Choroid plexus epithelial cell (primary cell): ENCODE measurements around the gene MCCC1.
A peak's percentile ranks its signal among the peaks of the same experiment; 100 is the strongest.

ENCODE experiments used
- DNase-seq: peaks from one replicate; pipeline ENCODE4 v3.0.0-alpha.2; 2010; ENCODE audit warnings: low read depth
- H3K4me3 ChIP-seq: 2 replicates; pipeline ENCODE4 v1.5.1; 2011; ENCODE audit warnings: low read depth, mild to moderate bottlenecking, control low read depth, low read length, moderate library complexity
- TF ChIP-seq, protein P1 (sequence below): conservative IDR thresholded peaks from 2 replicates; pipeline ENCODE4 v1.5.1; 2011; ENCODE audit warnings: low read depth, mild to moderate bottlenecking, control low read depth, inconsistent platforms, low read length, moderate library complexity

The MCCC1 gene

GRCh38 chr3:183100376-183100775 is 1.1 kb upstream of the MCCC1 start:
- TF ChIP-seq, protein P1, sequence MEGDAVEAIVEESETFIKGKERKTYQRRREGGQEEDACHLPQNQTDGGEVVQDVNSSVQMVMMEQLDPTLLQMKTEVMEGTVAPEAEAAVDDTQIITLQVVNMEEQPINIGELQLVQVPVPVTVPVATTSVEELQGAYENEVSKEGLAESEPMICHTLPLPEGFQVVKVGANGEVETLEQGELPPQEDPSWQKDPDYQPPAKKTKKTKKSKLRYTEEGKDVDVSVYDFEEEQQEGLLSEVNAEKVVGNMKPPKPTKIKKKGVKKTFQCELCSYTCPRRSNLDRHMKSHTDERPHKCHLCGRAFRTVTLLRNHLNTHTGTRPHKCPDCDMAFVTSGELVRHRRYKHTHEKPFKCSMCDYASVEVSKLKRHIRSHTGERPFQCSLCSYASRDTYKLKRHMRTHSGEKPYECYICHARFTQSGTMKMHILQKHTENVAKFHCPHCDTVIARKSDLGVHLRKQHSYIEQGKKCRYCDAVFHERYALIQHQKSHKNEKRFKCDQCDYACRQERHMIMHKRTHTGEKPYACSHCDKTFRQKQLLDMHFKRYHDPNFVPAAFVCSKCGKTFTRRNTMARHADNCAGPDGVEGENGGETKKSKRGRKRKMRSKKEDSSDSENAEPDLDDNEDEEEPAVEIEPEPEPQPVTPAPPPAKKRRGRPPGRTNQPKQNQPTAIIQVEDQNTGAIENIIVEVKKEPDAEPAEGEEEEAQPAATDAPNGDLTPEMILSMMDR = no peak

DNA sequence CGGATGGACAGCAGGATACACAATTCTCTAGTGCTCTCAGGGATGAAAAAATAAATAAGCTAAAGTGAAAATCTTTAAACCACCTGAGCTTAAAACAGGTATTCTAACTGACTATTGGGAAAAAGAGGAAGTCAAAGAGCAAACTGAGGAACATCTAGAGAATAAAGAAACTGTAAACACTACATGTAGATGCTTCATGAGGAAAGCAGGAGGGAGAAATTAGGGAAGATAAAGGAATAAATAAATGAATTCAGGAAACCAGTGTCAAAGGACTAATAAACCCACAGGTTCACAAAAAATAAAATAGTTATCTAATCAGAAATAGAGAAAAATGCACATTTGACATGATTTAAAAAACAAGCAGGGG is 525 bp upstream of the MCCC1 start:
- DNase-seq = no peak
- peak overlapping the region; percentile 3 for H3K4me3 ChIP-seq
- TF ChIP-seq, protein P1 = no peak

More at GRCh38 chr3:183100376-183100775, 1.1 kb upstream of the MCCC1 start:
- peak; percentile 39 for DNase-seq
- H3K4me3 ChIP-seq = no peak overlapping the region

DNA sequence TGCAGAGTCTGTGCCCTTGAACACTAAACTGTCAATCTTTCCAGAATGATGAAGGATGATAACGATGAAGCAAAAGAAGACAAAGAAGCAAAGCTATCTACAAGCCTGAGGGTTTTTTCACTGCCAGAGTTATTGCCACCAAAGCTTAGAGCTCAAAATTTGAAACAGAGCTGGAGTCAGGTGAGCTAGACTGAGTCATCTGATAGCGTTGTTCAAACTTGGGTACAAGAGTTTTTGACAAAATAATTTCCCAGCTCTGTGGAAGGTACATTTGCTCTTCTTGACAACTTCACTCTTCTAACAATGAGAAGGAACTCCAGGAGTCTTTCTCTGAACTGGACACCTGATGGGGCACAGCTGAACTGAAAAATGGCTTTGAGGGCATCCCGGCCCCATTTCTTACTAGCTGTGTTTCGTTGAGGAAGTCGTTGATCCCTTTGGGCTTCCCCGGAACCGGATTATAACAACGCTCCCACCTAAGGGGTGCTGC is 715 bp downstream of the MCCC1 start:
- TF ChIP-seq, protein P1 = no peak
- peak overlapping the region; percentile 86 for H3K4me3 ChIP-seq
- DNase-seq = no peak

- no peak overlapping the region for H3K4me3 ChIP-seq
- DNase-seq = no peak
- TF ChIP-seq, protein P1 = no peak
Measured at GRCh38 chr3:183094711-183095110, 4.6 kb downstream of the MCCC1 start.

- TF ChIP-seq, protein P1 = no peak
- DNase-seq = no peak
- H3K4me3 ChIP-seq = no peak overlapping the region
Measured at GRCh38 chr3:183092256-183092655, 7.0 kb downstream of the MCCC1 start.

GRCh38 chr3:183087184-183087583 is 12.1 kb downstream of the MCCC1 start:
- no peak overlapping the region for H3K4me3 ChIP-seq
- no peak for DNase-seq
- TF ChIP-seq, protein P1 = no peak

DNA sequence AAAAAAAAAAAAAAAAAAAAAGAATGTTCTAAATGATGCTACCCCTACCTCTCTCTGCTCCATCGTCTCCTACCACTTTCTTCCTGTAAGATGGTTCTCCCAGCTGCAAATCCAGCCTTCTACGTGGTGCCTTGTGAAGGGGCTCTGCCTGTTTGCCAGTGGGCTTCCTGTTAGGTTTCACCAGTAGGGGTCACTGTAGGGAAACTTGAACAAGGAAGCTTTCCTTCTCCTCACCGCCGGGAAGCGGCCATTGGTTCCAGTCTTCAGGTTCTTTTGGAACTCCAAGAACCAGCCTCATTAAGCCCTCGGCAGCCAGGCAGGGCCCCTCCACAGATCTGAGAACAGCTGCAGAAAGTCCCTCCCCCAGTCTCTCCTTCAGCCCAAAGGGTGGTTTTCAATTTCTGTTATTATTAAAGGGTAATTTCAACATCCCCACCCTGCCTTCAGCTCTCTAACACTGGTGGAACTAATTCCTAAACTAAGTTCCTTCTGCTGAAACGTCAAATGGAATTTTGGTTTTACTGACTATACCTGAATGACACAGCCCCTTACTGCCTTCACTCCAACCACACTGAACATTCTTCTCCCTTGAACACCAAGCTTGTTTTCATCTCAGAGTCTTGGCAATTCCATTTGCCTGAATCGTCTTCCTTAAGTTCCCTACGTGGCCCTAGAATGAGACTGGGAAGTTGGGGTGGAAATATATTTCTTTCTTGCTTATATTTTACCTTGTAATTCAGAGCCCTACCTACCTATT is 13.5 kb downstream of the MCCC1 start:
- DNase-seq = peak; percentile 40
- TF ChIP-seq, protein P1 = peak; percentile 58
- H3K4me3 ChIP-seq = no peak overlapping the region
